Tibial artery (tissue), 4 donors: ENCODE results near the gene INPP4A.

Experiments used
- DNase-seq, 2 donors: peaks; one replicate each; pipeline ENCODE4 v3.0.0-alpha.2; 2019
- H3K27ac ChIP-seq, 2 donors: fragments of 200-600 bp; sonication (generic) in 1 of 2; 1 replicate in 1 of 2; 2 replicates in 1 of 2; pipeline ENCODE4 v1.5.1; 2018 to 2019; ENCODE audit warnings: mild to moderate bottlenecking in 1 of 2
- H3K27me3 ChIP-seq, 2 donors: fragments of 200-600 bp; sonication (generic) in 1 of 2; one replicate each; pipeline versions ENCODE4 v1.5.1 to v1.6.0; 2016 to 2019
- H3K36me3 ChIP-seq, 3 donors: fragments of 200-600 bp; sonication (generic) in 2 of 3; one replicate each; pipeline ENCODE4 v1.5.1; 2016 to 2019; ENCODE audit warnings: mild to moderate bottlenecking in 2 of 3
- H3K4me1 ChIP-seq, 4 donors: fragments of 200-600 bp; sonication (generic) in 2 of 4; 1 replicate in 3 of 4; 2 replicates in 1 of 4; pipeline ENCODE4 v1.5.1; 2016 to 2019
- H3K4me3 ChIP-seq, 2 donors: fragments of 200-600 bp; sonication (generic) in 1 of 2; 1 replicate in 1 of 2; 2 replicates in 1 of 2; pipeline ENCODE4 v1.5.1; 2018 to 2019; ENCODE audit warnings: mild to moderate bottlenecking in 2 of 2
- H3K9me3 ChIP-seq, 3 donors: fragments of 200-600 bp; sonication (generic) in 1 of 3; one replicate each; pipeline ENCODE4 v1.5.1; 2016 to 2019
- intact Hi-C: fragments of 100-400 bp; cut with DNase I; formaldehyde crosslinking; loops from one replicate; pipeline ENCODE4 v1.15.0; 2023; ENCODE audit warnings: low total_unique reads
- TF ChIP-seq, protein P1 (sequence below), 2 experiments: fragments of 200-600 bp in 1 of 2; fragments of 450-650 bp in 1 of 2; IDR thresholded peaks; one replicate each; pipeline ENCODE4 v1.5.1; 2017 to 2019; ENCODE audit warnings: antibody characterized with exemption in 2 of 2, mild to moderate bottlenecking in 1 of 2, moderate library complexity in 1 of 2

The INPP4A gene

DNA sequence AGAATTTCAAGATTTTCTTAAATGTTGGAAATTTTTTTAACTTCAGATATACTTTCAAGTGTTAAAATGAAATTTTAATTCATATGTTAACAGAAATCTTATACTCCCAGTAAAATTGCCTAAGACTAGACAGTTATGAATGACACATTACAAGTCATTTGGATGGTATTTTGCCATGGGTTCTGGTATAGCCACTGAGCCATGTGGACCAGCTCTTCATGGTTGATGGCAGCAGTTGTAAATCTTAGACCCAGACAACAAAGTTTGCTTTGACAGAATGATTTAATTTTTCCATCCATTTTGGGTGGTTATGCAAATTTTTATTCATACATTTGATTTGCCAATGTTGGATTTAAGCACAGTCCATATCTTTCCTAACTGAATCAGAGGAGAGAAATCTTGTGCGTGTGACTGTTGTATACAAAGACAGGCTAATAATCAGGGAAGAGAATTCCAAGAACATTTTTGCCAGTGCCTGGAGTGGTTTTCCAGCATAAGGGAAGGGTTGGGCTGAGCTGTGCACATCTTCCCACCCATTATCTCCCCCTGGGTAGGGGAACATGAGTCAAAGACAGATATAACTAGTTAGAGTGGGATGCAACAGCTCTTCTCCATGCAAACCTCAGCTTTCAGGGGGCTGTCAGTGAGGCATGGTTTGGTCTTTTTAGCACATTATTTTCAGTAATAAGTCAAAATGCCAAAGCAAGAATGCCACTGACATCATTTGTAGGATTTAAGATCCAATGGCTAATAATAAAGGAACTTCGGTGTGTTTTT lies 28.1 kb upstream of the INPP4A start:
- no peak for DNase-seq
- TF ChIP-seq, protein P1, sequence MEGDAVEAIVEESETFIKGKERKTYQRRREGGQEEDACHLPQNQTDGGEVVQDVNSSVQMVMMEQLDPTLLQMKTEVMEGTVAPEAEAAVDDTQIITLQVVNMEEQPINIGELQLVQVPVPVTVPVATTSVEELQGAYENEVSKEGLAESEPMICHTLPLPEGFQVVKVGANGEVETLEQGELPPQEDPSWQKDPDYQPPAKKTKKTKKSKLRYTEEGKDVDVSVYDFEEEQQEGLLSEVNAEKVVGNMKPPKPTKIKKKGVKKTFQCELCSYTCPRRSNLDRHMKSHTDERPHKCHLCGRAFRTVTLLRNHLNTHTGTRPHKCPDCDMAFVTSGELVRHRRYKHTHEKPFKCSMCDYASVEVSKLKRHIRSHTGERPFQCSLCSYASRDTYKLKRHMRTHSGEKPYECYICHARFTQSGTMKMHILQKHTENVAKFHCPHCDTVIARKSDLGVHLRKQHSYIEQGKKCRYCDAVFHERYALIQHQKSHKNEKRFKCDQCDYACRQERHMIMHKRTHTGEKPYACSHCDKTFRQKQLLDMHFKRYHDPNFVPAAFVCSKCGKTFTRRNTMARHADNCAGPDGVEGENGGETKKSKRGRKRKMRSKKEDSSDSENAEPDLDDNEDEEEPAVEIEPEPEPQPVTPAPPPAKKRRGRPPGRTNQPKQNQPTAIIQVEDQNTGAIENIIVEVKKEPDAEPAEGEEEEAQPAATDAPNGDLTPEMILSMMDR (IDR thresholded peaks at IDR 0.05) = no peak
- intact Hi-C loops = no loop called here
- H3K9me3 ChIP-seq = no peaks in the 10 kb centered on the region
- no peaks in the 10 kb centered on the region for H3K4me1 ChIP-seq
- no peak overlapping the region for H3K27ac ChIP-seq
- H3K36me3 ChIP-seq = no peaks in the 10 kb centered on the region
- H3K4me3 ChIP-seq = no peak overlapping the region
- H3K27me3 ChIP-seq = no peaks in the 10 kb centered on the region

DNA sequence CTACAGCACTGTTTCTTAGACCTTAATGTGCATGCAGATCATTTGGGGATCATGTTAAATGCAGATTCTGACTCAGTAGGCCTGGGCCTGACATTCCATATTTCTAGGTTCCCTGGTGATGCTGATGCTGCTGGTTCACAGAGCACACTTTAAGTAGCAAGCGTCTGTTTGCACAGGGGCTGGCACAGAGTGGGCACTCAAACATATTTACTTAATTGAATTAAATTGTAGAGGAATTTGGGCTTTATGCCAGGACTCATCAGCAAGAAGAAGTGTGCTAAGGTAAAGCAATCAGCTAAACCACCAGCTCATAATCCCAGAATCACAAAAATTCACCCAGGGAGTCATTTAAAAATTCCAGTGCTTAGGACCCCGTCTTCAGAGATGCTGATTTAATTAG lies 25.1 kb upstream of the INPP4A start:
- Histone ChIP-seq H3K4me3 (no peak overlapping the region), H3K27ac (no peak overlapping the region), H3K27me3 (no peaks in the 10 kb centered on the region), H3K36me3 (no peaks in the 10 kb centered on the region), H3K9me3 (peaks cover 0 to 10% (median 8%) of the 10 kb centered on the region in 3 donors), H3K4me1 (no peaks in the 10 kb centered on the region)
- TF ChIP-seq, protein P1 (IDR thresholded peaks at IDR 0.05) = no peak
- intact Hi-C loops = no loop called here
- no peak for DNase-seq

DNA sequence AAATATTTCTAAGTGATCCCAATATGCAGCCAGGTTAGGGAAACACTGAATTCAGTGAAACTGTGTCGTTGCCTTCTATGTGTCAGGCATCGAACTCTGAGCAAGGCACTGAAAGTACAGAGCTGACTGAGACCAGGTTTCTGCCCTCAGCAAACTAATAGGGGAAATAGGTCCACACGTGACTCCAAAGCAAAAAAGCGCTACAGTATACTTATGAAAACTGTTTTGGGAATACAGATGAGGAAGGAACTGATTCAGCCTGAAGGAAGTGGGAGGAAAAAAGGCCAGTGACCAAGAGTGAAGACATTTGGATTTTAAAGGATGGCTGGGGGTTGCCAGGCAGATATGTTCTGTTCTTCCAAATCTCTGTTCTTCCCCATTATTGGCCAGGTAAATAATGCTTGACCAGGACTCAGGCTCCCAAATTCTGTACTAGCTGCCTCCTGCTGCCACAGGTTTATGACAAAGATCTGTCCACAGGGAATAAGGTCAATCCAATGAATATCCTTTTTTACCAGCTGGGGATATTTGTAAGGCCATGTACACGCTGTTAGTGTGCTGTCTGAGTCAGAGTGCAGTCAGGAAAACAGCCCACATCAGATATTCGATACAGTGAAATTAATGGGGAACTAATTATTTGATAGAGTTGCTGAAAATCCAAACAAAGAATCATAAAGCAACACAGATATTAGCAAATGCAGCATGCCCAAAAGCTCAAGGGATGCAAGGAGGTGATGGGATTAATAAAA lies 24.5 kb upstream of the INPP4A start:
- no peaks in the 10 kb centered on the region for H3K4me1 ChIP-seq
- no peak overlapping the region for H3K27ac ChIP-seq
- H3K4me3 ChIP-seq = no peak overlapping the region
- no peaks in the 10 kb centered on the region for H3K36me3 ChIP-seq
- H3K9me3 ChIP-seq = peaks cover 0 to 10% (median 8%) of the 10 kb centered on the region in 3 donors
- intact Hi-C loops = no loop called here
- no peak for DNase-seq
- TF ChIP-seq, protein P1 (IDR thresholded peaks at IDR 0.05) = no peak
- no peaks in the 10 kb centered on the region for H3K27me3 ChIP-seq

DNA sequence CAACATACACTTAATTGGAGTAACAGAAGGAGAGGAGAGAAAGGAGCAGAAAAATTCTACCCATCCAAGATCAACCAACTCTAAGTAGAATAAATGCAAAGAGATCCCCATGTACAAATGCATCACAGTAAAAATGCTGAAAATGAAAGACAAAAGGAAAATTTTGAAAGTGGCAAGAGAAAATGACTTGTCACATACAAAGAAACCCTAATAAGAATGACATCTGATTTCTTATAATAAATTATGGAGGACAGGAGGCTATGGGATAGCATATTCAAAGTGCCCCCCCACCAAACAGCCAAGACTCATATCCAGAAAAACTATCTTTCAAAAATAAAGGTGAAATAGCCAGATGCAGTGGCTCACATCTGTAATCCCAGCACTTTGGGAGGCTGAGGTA lies 22.2 kb upstream of the INPP4A start:
- DNase-seq = no peak
- TF ChIP-seq, protein P1 (IDR thresholded peaks at IDR 0.05) = no peak
- intact Hi-C loops = no loop called here
- Histone ChIP-seq H3K4me1 (no peaks in the 10 kb centered on the region), H3K27ac (no peak overlapping the region), H3K36me3 (no peaks in the 10 kb centered on the region), H3K27me3 (no peaks in the 10 kb centered on the region), H3K9me3 (peaks cover 0 to 10% (median 8%) of the 10 kb centered on the region in 3 donors), H3K4me3 (no peak overlapping the region)

DNA sequence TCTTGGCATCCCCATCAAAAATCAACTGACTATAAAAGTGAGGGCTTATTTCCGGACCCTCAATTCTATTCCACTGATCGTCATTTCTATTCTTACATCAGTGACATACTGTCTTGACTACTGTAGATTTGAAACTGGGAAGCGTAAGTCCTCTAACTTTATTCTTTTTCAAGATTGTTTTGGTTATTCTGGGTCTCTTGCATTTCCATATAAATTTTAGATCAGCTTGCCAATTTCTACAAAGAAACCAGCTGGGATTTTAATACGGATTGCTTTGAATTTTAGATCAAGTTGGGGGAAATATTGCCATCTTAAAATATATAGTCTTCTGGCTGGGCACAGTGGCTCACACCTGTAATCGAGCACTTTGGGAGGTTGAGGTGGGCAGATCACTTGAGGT lies 17.9 kb upstream of the INPP4A start:
- H3K9me3 ChIP-seq = peaks cover 0 to 10% (median 8%) of the 10 kb centered on the region in 3 donors
- intact Hi-C loops = no loop called here
- no peak overlapping the region for H3K4me3 ChIP-seq
- no peak overlapping the region for H3K27ac ChIP-seq
- no peaks in the 10 kb centered on the region for H3K27me3 ChIP-seq
- no peaks in the 10 kb centered on the region for H3K36me3 ChIP-seq
- H3K4me1 ChIP-seq = no peaks in the 10 kb centered on the region
- no peak for DNase-seq
- TF ChIP-seq, protein P1 (IDR thresholded peaks at IDR 0.05) = no peak
